NCI-H774 (cell line): ENCODE results near the gene RPL35A.
"Not testable (repeated sequence)": the region's sequence is repeated elsewhere in the genome, so short reads cannot be mapped to it uniquely, and the experiment has no call there.

Source experiments
- DNase-seq: peaks from one replicate; lab custom pipeline; 2025; lab: John Stamatoyannopoulos, UW

Gene RPL35A

DNA sequence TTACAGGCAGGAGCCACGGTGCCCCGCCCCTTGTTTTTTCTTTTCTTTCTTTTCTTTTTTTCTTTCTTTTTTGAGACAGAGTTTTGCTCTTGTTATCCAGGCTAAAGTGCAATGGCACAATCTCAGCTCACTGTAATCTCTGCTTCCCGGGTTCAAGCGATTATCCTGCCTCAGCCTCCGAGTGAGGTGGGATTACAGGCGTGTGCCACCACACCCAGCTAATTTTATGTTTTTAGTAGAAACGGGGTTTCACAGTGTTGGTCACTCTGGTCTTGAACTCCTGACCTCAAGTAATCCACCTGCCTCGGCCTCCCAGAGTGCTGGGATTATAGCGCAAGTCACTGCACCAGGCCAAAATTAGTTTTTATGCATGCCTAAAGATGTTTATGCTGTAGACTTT lies 2.5 kb downstream of the RPL35A start:
- DNase-seq = no peak

DNA sequence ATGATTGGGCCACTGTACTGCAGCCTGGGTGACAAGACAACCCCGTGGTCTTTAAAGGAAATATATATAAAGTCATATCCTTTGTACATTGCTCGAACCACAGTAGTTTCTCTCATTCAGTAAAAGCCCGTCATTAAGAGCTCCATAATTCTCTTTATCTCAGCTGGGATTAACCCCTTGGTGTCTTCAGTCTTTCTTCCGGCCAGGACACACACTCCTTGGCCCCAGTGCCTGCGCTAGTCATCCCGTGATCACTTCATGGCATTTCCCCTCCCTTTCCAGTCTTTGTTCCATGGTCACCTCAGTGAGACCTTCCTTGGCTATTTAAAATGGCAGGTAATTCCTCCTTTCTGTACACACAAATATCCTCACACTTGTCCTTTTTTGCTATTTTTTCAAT lies 3.3 kb downstream of the RPL35A start:
- no peak for DNase-seq

DNA sequence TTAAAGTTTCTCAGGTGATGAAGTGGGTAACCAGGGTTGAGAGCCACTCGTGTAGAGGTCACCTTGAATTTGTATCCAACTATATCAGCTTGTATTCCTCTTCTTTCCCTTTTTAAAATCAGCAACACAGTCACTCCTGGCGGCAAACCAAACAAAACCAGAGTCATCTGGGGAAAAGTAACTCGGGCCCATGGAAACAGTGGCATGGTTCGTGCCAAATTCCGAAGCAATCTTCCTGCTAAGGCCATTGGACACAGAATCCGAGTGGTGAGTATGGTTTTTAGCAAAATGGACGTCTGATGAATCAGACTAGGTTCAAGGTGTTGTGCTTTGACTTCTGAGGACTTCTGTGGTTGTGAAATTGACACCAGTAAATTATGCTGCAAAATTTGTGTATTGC lies 3.9 kb downstream of the RPL35A start:
- DNase-seq = no peak

DNA sequence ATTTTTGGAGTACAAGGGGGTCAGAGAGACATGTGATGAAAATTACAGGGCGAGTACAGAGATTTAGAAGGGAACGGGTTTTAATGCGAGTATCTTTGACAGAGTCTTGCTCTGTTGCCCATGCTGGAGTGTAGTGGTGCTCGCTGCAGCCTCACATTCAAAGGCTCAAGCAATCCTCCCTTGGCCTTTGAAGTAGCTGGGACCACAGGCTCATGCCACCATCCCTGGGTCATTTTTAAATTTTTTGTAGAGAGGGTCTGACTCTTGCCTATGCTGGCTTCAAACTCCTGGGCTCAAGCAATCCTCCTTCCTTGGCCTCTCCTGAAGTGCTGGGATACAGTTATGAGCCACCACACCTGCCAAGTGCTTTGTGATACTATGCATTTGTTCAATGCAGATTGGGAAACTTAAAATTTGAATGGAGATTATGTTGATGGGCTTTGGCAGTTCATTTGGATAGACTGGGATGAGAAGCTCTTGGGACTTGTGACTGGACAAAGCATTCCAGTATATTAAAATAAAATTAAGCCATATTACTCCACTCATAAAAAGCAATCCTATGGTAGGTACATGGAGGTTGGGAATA lies 6.0 kb downstream of the RPL35A start:
- no peak for DNase-seq

DNA sequence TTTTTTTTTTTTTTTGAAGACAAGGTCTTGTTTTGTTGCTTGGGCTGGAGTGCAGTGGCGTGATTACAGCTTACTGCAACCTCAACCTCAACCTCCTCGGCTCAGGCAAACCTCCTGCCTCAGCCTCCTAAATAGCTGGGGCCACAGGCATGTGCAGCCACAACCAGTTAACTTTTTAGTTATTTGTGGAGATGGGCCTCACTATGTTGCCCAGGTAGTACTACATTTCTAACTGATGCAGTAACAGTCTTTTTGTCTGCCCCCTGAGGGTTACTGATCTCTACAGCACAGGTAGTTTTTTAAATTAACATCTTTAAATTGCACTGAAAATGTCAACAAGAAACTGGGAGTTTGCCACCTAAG lies 6.6 kb downstream of the RPL35A start:
- no peak for DNase-seq

DNA sequence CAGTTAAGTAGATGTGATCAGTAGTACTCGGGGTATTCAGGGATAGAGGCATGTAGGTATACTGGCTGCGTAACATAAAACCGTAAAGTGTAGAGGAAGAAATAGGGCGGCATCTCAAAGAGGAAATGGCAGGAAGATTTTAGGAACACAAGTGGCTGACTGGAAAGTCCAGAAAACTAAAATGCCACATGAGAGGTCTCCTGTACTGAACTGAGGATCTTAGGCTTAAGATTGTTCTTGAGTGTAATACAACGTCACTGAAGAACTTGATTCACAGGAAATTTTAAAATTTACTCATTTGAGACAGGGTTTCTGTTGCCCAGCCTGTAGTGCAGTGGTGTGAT lies 7.8 kb downstream of the RPL35A start:
- DNase-seq = no peak

DNA sequence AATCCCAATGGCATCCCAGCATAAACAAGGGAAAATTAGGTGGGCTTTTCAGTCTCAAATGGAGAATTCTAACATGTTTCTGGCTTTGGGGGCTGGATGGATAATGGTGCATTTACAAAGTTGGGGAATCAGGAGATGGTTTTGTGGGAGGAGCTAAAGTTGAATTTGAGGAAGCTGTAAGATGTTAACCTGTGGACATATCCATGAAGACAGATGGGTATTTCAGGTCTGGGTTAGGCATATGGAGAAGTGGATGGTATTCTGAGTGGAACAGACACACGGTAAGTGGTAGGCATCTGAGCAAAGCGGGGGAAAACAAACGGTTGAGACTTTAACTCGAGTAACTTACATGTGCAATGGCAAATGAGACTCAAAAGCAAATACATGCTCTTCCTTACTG lies 8.4 kb downstream of the RPL35A start:
- DNase-seq = no peak

DNA sequence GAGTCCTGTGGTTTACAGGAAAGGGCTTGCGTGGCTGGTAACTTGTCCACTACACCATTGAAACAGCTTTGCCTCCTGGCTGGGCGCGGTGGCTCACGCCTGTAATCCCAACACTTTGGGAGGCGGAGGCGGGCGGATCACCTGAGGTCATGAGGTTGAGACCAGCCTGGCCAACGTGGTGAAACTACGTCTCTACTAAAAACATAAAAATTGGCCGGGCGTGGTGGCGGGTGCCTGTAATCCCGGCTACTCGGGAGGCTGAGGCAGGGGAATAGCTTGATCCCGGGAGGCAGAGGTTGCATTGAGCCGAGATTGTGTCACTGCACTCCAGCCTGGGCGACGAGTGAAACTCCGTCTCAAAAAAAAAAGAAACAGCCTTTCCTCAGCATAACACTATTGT lies 8.9 kb downstream of the RPL35A start:
- not testable (repeated sequence) for DNase-seq

DNA sequence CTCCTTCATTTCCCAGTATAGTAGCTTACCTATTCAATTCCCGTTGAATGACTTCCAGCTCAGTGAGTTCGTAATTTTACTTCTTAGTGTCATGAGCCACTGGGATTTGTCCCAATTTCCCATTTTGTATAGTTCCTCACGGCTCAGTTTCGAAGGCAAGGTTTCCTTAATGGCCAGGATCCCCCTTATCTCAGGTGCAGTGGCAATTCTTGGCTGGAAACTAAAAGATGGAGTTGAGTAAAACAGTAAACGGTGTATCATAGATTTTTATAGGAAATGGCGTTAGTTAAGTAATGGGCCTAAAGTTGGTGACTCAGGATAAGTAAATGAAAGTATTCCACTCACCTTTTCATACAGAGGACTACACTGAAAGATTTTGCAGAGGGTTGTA lies 9.5 kb downstream of the RPL35A start:
- DNase-seq = no peak

DNA sequence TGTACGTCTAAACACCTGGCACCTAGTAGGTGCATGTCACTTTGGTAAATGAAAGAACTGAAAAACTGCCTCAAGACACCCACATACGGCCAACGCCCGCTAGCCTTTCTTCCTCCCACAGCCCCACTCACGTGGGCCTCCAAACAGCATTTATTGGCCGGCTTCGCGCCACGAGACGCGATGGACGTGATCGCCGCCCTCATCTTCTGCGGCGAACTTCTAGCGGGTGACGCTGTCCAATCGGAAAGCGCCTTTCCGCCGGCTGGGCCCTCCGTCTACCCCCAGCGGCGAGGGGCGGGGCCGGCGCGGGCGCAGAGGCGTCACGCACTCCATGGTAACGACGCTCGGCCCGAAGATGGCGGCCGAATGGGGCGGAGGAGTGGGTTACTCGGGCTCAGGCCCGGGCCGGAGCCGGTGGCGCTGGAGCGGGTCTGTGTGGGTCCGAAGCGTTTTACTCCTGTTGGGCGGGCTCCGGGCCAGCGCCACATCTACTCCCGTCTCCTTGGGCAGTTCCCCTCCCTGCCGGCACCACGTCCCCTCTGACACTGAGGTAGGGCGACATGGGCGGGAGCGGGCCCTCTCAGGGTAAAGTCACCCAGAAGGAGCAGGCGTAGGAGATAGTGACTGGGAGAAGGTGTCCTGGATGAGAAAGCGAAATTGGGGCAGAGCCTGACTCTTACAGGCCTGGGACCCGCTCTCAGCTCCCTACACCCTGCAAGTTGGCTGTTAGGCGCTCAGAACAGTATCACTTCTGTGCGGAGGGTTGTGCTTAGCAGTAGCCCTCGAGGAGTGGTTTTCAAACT lies 10.1 kb downstream of the RPL35A start, which contains the start of gene LMLN:
Gene LMLN (plus strand): TSS at position 327 of the 803 bp plus-strand sequence. CDS start 29 bp downstream, at position 356.
- peak; percentile 98 for DNase-seq

DNA sequence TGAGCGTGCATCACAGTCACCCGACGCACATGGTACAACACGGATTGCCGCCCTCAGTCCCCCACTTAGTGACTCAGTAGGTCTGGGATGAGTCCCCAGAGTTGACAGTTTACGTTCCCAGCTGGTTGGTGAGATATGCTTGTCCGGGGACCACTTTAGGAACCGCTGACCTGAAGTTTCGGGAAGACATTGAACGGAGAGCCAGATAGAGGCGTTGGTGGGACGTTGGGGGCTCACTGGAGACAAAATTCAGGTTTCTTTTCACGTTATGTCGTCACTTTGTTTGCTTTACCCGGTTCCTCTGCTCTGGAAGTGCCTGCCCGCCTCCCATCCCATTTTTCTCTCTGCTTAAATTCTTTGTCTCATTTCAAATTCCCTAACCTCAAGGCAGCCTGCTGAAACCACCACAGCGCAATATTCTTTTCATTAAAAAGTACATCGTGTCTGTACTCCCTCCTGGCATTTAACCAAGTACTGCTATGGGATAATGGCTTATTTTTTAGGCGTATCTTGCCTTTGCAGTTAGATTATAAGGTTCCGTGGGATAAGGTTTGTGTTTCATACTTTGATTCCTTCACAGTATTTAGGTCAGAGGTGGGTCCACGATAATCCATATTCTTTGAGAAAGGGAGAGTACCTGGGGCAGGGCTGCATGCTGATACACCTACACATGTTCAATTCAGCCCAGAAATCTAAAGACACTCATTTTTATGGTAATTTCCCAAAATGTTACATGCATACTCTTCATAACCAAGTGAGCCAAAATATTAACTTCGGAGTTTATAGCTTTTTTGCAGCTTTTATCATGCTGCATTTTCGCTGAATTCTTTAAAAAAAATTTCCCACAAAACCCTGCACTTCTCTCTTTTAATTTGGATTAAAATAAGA lies 10.9 kb downstream of the RPL35A start:
- no peak for DNase-seq

DNA sequence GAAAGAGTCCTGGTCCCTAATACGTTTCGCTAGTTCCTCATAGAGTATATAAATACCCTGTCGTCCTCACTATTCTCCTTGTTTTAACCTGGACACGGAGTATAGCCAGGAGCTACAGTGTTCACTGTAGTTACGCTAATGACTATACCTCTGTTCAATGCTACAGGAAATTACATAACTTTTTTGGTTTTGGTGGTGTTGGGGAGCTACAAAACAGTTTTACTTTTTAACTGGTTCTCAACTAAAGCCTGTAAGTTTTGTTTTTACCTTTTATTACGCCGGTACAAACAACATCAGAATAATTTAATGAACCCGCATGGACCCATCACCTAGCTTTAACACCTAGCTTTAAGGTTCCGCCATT lies 11.6 kb downstream of the RPL35A start:
- no peak for DNase-seq

DNA sequence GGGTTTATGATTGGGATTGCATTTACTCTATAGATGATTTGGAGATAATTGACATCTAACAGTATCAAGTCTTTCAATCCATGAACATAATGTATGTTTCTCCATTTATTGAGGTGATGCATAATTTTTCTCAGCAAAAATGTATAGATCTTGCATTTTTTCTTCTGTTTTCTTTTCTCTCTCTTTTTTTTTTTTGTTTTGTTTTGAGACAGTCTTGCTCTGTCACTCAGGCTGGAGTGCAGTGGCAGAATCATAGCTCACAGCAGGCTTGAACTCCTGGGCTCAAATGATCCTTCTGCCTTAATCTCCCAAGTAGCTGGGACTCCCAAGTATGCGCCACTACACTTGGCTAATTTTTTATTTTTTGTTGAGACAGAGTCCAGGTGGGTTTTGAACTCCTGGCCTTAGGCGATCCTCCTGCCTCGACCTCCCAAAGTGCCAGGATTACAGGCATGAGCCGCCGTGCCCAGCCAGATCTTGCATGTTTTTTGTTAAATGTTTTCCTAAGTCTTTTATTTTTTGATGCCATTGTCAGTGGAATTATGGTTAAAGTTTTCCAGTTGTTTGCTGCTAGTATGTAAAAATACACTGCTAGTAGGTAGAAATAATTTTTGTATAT lies 13.1 kb downstream of the RPL35A start:
- no peak for DNase-seq

DNA sequence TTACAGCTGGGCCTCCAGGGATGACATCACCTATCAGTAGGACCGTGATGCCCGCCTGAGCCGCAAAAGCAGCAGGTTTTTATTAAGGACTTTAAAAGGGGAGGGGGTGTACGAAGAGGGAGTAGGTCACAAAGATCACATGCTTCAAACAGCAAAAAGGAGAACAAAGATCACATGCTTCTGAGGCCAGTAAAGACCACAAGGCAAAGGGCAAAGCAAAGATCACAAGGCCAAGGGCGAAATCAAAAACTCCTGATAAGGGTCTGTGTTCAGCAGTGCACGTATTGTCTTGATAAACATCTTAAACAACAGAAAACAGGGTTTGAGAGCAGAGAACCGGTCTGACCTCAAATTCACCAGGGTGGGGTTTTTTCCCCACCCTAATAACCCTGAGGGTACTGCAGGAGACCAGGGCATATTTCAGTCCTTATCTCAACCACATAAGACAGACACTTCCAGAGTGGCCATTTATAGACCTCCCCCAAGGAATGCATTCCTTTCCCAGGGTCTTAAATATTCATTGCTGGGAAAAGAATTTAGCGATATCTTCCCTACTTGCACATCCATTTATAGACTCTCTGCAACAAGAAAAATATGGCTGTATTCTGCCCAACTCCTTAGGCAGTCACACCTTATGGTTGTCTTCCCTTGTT lies 17.5 kb downstream of the RPL35A start:
- DNase-seq = not testable (repeated sequence)

DNA sequence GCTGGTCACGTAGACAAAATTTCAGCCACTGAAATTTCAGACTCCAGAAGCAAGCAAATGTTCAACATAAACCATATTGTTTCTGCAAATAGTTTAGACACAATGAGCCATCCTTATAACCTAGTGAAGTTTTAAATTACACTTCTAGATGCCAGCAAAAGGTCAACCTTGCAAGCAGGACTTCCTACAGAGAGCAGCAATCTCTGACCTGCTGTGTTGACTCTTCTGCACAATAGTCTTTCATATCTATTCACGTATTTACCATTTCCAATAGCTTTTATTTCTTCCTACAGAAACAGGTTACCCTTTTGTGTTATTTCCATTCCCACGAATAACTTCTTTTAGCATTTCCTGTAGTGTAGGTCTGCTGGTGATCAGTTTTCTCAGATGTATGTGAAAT lies 20.6 kb downstream of the RPL35A start:
- DNase-seq = no peak

DNA sequence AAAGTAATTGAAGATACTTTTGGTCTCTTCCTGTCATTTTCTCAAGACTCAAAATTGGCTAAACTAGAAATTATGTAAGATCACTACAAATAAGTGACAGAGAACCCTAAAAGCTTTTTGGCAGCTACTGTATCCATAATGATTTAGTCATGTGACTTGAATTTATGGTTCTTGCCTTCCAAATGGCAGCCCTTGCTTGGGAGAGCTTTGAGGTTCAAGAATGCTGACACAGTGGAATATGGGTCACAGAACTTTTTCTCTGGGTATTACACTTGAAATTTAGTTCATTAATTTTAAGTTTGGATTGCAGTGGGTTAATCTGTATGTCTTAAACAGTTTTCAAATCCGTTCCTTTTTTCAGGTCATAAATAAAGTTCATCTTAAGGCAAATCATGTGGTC lies 24.0 kb downstream of the RPL35A start:
- DNase-seq = no peak

DNA sequence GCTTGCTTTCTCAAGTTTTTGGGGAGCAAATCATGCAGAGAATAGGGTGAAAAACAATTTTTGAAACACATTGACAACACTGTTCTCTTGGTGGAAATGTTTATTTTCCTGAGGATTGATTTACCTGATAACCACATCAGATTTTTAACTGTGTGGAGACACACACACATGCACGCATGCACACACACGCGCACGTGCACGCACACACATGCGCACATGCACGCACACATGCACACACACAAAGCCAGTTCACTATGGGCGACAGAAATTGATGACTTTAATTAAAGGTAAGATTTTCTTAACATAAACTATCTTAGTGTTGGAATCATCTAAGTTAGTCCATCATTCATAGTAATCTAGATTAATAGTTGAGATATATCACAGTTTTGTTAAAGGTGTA lies 25.3 kb downstream of the RPL35A start:
- no peak for DNase-seq

DNA sequence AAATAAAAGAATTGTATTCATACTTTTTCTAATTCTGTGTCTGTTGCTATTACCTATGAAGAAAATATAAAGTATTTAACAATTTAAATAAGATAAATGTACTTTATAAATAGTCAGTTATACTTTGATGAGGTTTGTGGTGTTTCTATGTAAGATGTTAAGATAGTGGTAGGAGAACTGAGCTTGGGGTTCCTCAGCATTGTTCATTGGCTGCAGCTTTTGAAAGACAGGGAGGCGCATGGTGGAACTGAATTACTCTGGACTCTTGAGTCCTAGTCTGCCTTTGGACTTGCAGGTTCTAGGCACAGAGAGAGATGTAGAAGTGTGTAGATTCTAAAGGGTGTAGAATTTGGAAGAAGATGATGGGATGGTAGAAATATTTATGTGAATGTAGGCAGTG lies 33.1 kb downstream of the RPL35A start:
- no peak for DNase-seq

DNA sequence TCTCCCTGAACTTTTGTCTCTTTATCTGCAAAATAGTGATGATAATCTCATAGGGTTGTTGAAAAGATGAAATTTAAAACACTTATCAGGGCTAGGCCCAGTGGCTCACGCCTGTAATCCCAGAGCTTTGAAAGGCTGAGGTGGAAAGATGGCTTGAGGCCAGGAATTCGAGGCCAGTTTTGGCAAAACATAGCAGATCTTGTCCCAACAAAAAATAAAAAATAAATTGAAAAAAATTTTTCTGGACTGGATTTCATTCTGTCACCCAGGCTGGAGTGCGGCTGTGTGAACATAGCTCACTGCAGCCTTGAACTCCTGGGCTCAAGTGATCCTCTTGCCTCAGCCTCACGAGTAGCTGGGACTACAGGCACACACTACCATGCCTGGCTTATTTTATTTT lies 39.7 kb downstream of the RPL35A start:
- no peak for DNase-seq

DNA sequence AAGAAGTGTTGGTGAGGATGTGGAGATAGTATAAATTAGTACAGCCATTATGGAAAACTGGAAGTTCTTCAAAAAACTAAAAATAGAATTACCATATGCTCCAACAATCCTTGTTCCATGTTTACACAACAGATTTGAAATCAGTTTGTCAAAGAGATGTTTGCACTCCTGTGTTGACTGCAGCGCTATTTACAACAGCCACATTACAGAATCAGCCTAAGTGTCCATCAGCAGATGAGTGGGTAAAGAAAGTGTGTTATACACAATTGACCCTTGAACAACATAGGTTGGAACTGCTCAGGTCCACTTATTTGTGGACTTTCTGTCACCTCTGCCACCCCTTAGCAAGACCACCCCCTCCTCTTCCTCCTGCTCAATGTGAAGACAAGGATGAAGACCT lies 44.7 kb downstream of the RPL35A start:
- peak; percentile 5 for DNase-seq

DNA sequence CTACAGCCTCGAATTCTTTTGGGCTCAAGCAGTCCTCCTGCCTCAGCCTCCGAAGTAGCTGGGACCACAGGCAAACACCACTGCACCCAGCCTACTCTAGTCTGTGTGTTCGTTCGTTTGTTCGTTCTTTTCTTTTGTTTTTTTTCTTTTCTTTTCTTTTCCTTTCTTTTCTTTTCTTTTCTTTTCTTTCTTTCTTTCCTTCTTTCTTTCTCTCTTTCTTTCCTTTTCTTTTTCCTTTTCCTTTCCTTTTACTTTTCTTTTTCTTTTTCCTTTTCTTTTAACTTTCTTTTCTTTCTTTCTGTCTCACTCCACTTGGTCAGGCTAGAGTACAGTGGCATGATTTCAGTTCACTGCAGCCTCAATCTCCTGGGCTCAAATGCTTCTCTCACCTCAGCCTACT lies 46.9 kb downstream of the RPL35A start:
- no peak for DNase-seq

DNA sequence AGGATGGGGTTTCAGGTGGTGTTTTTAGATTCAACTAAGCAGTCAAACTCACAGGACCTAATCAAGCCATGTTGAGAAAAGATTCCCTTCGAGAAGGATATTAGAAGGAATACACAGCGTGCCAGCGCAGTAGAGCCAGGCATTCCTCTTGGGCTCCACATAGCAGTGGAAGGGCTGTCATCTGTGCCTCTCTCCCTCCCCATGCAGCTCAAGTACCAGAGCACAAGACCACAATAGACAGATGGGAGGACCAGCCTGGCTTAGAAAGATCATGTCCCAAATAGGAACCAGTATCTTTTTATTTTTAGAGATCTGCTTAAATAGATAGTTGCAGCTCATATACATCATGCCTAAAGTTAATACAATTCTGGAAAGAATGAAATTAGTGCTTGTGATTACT lies 47.9 kb downstream of the RPL35A start:
- no peak for DNase-seq
